MG63 (cell line): ENCODE results near the gene MTHFD1. TPM values are rescaled to one million over a fixed set of nuclear protein-coding genes. Genes with fewer than 3 reads are reported as not detected.

Source experiments
- DNase-seq: peaks from one replicate; pipeline ENCODE4 v3.0.0-alpha.2; 2020
- H3K27me3 ChIP-seq: fragments of 250-450 bp; sonication (Bioruptor Pico); 2 replicates; pipeline ENCODE4 v1.5.1; 2020; ENCODE audit warnings: mild to moderate bottlenecking, moderate library complexity
- H3K36me3 ChIP-seq: fragments of 250-450 bp; sonication (Bioruptor Pico); 2 replicates; pipeline ENCODE4 v1.5.1; 2020; ENCODE audit warnings: mild to moderate bottlenecking, moderate library complexity
- H3K4me3 ChIP-seq: fragments of 250-450 bp; sonication (Bioruptor Pico); 2 replicates; pipeline ENCODE4 v1.5.1; 2020; ENCODE audit warnings: mild to moderate bottlenecking, moderate library complexity
- H3K9me3 ChIP-seq: fragments of 250-450 bp; sonication (Bioruptor Pico); 2 replicates; pipeline ENCODE4 v1.5.1; 2020; ENCODE audit warnings: mild to moderate bottlenecking, moderate library complexity
- total RNA-seq: library from RNA; depleted of rRNA; stranded (reverse); fragments of >200 nt; shearing (Covaris generic); gene quantifications from 2 replicates; pipeline ENCODE4 v1.2.3, GENCODE V29; 2014; ENCODE audit warnings: low replicate concordance

MTHFD1 gene
- total RNA-seq, 1 experiment from 2014 or later = 23.1 TPM

DNA sequence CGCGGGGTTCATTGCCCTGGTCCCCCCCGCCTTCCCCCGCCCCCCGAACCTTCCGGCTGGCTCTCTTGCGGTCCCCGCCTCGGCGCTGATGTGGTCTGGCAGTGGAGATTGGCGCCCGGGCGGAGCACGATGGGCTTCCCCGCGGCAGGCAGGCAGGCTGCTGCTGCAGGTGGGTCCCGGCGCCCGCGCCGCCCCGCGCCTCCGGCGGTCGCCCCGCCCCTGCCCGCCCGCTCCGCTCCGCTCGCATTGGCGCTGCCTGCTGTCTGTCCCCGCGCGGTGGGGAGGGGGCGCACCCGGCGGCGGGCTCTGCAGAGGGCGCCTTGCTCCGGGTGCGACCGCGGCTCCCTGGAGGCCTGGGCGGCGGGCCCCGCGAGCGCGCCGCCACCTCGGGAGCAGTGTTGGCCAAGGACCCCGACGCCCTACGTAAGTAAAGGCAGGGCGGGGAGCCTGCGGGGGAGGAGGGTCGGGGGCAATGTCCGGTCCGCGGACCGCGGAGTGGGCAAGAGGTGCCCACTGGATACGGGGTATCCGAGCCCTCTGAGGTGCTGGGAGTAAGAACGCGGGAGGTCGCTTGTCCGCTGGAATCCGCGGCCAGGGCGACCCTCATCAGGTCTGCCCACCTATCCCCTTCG, 77.2 kb downstream of the MTHFD1 start, which contains the start of gene AKAP5:
TSS of gene AKAP5 (plus strand) at position 309 of the 632 bp plus-strand sequence. CDS start 2,896 bp downstream, outside the sequence.
- peak within 1 kb of the TSS; percentile 42 for H3K4me3 ChIP-seq
- no peaks in the 10 kb centered on the region for H3K27me3 ChIP-seq
- no peaks in the 10 kb centered on the region for H3K9me3 ChIP-seq
- DNase-seq = peak; percentile 48
- H3K36me3 ChIP-seq = no peaks in the 10 kb centered on the region

DNA sequence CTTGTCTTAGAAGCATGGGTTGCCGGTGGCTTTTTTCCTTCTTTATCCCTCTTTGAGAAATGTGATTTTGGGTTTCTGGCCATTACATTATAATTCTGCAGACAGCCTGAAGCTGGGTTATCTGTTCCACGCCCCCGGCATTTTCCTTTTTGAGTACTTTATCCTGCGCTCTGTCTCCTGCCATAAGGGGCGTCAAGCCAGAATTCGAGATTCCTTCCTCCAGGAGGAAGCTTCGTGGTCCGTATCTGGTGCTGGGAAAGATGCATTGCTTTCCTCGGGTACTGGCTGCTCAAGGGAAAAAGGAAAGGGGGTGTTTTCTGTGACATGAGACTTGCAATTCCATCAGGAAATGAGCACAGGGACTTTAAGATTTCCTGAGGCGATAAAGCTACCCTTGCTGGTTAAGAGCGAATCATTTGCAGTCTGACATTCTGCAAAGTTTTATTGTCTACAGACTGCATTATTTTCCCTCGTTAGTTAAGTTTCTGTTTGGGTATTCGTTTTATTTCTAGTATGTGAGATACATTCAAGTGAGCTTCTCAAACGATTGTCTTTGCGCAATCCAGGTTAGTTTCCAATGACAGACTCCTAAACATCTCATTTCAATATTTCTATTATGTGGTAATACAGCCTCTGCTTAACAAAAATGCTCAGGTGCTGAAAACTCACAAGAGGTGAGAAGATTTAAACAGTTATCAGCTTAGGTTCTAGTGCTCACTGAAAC, 77.8 kb downstream of the MTHFD1 start:
- no peaks in the 10 kb centered on the region for H3K27me3 ChIP-seq
- no peaks in the 10 kb centered on the region for H3K9me3 ChIP-seq
- H3K36me3 ChIP-seq = no peaks in the 10 kb centered on the region
- peak; percentile 10 for DNase-seq
- peak overlapping the region; percentile 42 for H3K4me3 ChIP-seq

DNA sequence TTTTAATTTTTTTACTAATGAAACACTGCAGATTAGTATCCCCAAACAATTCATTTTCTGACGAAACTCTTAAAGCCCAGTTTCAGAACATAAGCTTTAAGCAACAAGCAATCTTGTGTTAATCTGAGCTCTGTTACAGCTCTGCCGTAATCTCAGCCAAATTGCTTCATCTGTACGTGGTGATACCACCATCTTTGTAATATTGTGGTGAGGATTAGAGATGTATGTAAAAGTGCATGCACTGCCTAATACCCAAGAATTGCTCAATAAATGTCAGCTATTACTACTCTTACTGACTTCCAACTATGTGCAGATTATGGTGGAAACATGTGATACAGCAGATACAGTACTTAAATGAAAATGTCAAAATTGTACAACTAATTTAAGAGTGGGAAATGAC, 78.9 kb downstream of the MTHFD1 start:
- Histone ChIP-seq H3K36me3 (no peaks in the 10 kb centered on the region), H3K9me3 (no peaks in the 10 kb centered on the region), H3K27me3 (no peaks in the 10 kb centered on the region), H3K4me3 (no peak overlapping the region)
- no peak for DNase-seq

DNA sequence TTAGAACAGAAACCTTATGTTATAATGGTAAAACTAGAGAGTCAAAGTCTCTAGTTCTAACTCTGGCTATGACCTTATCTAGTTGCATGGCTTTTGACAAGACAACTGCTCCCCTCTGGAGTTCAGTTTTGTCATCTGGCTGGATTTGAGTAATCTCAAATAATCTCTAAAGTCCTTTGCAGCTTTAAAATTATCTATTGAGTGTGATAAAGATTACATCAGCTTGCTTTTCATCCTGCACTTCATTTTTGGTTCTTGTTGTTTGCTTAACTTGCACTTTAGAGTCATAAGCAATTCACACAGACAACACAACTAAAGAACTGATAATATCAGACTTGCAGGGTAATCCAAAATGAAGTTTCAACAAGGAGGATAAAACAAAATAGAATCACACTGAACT, 79.4 kb downstream of the MTHFD1 start:
- Histone ChIP-seq H3K27me3 (no peaks in the 10 kb centered on the region), H3K36me3 (no peaks in the 10 kb centered on the region), H3K9me3 (no peaks in the 10 kb centered on the region), H3K4me3 (no peak overlapping the region)
- DNase-seq = no peak

DNA sequence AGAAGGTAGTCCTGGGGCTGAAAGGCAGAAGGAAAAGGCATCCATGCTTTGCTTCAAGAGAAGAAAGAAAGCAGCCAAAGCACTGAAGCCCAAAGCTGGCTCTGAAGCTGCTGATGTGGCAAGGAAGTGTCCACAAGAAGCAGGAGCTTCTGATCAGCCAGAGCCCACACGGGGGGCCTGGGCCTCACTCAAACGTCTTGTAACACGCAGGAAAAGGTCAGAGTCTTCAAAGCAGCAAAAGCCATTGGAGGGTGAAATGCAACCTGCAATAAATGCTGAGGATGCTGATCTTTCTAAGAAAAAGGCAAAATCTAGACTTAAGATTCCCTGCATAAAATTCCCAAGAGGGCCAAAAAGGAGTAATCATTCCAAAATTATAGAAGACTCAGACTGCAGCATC, 80.3 kb downstream of the MTHFD1 start:
- no peak for DNase-seq
- no peaks in the 10 kb centered on the region for H3K9me3 ChIP-seq
- no peaks in the 10 kb centered on the region for H3K36me3 ChIP-seq

DNA sequence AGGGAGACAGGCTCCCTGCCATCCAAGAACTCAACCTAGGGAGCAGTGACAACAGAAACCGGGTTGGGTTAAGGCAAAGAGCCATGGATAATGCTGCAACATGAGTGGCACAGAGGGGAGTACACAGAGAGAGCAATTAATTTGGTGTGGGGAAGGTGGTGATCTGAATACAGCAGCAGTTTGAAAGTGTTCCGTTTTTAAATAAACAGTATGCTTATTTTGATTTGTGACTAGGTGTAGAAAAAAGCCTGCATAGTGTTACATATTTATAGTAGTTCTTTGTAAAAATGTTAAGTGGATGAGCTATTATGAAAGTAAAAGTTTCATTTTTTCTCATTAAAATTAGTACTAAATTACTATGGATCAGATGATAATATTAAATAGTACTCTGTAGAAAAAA, 85.9 kb downstream of the MTHFD1 start:
- no peaks in the 10 kb centered on the region for H3K36me3 ChIP-seq
- no peaks in the 10 kb centered on the region for H3K9me3 ChIP-seq
- H3K27me3 ChIP-seq = no peaks in the 10 kb centered on the region
- H3K4me3 ChIP-seq = no peak overlapping the region
- DNase-seq = no peak

More for the DNA sequence above, 80.3 kb downstream of the MTHFD1 start:
- no peak overlapping the region for H3K4me3 ChIP-seq
- H3K27me3 ChIP-seq = no peaks in the 10 kb centered on the region

DNA sequence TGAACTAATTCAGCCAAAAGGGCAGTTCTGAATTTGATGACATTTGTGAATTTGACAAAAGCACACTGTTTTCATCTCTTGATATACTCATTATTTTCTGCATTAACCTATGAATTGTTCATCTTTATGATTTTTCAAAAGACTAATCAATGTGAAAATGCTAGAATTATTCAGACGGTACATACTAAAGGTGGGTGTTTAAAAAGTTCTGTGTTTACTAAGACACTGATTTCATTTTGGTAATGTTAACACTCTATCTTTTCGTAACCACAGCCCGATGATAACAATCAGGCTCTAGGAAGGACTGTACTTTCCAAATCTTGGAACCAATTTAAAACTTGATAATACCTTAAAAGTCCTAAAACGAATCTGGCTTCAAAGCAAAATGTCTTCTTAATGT, 86.5 kb downstream of the MTHFD1 start:
- DNase-seq = no peak
- Histone ChIP-seq H3K27me3 (no peaks in the 10 kb centered on the region), H3K4me3 (no peak overlapping the region), H3K9me3 (no peaks in the 10 kb centered on the region), H3K36me3 (no peaks in the 10 kb centered on the region)

DNA sequence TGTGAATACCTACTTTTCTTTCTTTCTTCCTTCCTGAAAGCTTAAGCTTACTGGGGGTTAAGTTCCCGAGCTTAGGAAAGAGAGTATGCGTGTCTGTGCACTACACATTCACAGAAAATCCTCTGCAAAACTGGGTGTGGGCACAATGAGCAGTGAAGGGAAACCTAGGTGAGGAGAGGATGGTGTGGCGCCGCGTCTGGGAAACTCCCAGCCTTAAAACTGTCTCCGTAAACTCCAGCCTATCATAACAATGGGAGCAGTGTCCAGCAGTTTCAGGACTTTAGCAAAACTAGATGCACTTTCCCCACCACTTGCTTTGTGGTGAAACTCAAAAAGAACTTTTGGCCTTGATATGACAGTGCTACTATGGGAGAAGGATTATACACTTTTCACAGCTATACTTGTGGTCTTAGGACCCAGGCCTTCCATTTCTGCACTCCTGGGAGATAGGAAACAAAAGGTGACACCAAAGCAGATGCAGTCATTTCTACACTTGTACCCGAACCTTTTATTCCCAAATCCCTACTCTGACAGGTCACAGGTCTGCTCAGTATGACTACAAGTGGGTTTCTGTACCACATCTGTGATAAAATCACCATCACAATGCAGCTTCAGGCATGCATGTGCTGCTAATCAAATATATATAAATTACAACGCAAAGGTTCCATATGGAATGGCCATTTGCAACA, 87.6 kb downstream of the MTHFD1 start:
- H3K9me3 ChIP-seq = no peaks in the 10 kb centered on the region
- H3K4me3 ChIP-seq = no peak overlapping the region
- no peaks in the 10 kb centered on the region for H3K36me3 ChIP-seq
- DNase-seq = no peak
- H3K27me3 ChIP-seq = no peaks in the 10 kb centered on the region

DNA sequence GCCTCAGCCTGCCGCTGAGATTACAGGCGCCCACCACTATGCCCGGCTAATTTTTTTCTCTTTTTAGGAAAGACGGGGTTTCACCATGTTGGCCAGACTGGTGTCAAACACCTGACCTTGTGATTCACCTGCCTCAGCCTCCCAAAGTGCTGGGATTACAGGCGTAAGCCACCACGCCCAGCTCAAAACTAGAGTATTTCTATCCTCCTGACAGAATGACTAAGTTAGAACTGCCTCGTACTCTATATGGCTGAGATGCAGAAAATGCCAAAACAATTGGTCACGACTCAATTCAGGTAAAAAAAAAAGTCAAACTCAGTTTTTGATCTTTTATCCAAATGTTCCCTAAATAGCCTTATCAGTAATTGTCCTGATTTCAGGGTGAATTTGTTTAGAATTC, 88.3 kb downstream of the MTHFD1 start:
- no peak for DNase-seq
- no peak overlapping the region for H3K4me3 ChIP-seq
- H3K36me3 ChIP-seq = no peaks in the 10 kb centered on the region
- H3K27me3 ChIP-seq = no peaks in the 10 kb centered on the region
- no peaks in the 10 kb centered on the region for H3K9me3 ChIP-seq

DNA sequence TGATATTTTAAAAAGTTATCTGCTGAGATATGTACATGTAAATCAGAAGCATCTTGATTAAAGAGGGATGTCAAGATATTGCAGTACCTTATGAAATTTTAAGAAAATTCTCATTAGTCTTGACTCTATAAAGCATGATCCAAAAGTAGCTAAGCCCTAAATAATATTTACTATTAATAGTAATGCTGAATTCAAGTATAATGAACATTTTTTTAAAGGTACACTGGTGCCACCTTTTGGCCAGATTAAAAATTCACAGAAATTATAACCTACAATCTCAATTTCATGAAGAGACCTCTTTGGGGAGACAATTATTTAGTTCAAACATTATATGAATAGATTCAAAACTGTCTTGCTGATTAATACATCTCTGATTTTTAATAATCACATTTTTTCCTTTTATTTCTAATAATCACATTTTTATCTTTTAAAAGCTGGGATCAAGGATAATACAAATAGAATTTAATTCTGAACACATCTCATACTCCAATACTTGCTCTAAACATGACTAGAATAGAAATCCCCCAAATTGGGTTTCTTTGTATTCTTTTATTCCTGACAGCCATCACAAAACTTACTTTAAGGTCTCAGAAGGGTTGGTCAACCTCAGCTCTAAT, 90.6 kb downstream of the MTHFD1 start:
- Histone ChIP-seq H3K4me3 (no peak overlapping the region), H3K36me3 (no peaks in the 10 kb centered on the region), H3K27me3 (no peaks in the 10 kb centered on the region), H3K9me3 (no peaks in the 10 kb centered on the region)
- no peak for DNase-seq

DNA sequence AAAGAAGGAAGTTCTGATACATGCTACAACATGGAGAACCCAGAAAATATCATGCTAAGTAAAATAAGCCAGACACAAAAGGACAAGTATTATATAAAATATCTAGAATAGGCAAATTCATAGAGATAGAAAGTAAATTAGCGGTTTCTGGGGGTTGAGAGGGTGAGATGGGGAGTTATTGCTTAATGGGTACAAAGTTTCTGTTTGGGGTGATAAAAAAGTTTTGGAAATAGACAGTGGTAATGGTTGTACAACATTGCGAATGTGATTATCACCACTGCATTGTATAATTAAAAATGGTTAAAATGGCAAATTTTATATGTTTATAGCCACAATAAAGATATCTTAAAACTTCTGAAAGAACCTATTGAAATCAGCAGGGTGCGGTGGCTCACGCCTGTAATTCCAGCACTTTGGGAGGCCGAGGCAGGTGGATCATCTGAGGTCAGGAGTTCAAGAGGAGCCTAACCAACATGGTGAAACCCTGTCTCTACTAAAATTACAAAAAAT, 100.5 kb downstream of the MTHFD1 start:
- Histone ChIP-seq H3K9me3 (no peaks in the 10 kb centered on the region), H3K36me3 (peaks cover 9% of the 10 kb centered on the region), H3K4me3 (no peak overlapping the region), H3K27me3 (no peaks in the 10 kb centered on the region)
- no peak for DNase-seq

DNA sequence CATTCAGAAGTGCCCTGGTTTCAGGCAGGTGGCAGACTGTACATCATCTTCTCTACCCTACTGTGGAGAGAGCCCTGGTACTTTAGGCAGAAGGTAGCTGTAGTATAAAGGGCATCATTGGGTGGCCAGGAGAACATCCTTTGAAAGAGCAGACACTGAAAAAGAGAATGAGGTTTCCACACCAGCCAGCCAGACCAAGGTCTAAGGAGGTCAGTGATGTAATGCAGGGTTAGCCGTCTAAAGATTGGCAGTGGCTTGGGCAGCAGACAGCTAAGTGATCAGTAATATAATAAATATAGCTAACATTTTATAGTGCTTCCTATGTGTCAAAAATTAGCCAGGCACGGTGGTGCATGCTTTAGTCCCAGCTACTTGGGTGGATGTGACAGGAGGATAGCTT, 103.5 kb downstream of the MTHFD1 start:
- DNase-seq = no peak
- H3K36me3 ChIP-seq = peaks cover 6% of the 10 kb centered on the region
- no peak overlapping the region for H3K4me3 ChIP-seq
- no peaks in the 10 kb centered on the region for H3K9me3 ChIP-seq
- H3K27me3 ChIP-seq = no peaks in the 10 kb centered on the region

DNA sequence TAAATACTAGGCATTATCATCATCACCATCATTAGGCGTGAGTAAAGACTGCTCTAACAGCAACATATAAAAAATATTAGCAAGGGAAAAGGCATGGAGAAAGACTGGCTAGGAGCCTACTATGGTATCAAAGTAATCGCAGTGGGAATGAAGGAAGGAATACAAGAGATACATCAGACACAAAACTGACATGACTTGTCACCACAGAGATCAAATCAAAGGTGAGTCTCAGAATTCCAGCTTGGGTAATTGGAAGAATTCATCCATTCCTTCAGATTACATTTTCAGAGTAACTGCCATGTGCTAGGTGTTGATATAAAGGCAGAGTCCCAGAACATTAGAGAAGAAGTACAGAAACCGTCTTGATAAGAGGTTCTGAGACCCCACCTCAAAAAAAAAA, 105.3 kb downstream of the MTHFD1 start:
- H3K9me3 ChIP-seq = no peaks in the 10 kb centered on the region
- no peaks in the 10 kb centered on the region; the same call in 1 of the 2 replicates for H3K36me3 ChIP-seq
- no peak for DNase-seq
- H3K4me3 ChIP-seq = no peak overlapping the region
- H3K27me3 ChIP-seq = no peaks in the 10 kb centered on the region

DNA sequence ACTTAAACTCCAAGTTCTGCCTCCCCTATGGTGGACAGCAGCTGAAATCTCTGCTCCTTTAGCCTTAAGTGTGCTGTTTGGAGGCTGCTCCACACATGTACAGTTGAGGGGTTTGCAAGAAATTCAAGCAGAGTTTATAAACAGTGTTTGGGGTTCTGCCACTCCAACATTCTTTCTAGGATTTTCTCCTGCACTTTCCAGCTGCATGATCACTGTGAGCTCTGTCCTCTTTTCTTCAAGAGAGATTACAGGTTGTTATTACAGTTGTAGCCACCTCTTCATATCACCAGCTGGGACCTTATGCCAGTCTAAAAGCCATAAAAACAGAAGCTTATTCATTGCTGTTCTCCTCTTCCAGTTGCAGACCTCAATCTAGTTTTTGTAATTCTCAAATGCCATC, 107.1 kb downstream of the MTHFD1 start:
- H3K4me3 ChIP-seq = no peak overlapping the region
- H3K9me3 ChIP-seq = no peaks in the 10 kb centered on the region
- no peaks in the 10 kb centered on the region for H3K27me3 ChIP-seq
- DNase-seq = no peak
- H3K36me3 ChIP-seq = no peaks in the 10 kb centered on the region; the same call in 1 of the 2 replicates

DNA sequence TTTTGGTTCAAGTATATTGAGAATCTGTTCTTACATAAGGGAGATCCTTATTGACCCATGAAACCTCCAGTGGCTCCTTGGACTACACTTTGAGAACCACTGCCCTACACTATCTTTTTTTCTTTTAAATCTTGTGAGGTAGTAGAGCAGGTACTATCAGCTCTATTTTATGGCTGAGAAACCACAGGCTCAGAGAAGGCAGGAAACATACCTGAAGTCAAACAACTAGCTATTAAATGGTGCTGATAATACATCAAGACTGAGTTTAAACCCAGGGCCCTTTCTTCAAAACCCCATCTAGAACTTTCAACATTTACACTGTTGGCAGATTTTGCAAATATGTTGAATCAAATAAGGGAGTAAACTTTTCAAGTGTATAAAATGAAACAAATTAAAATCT, 108.6 kb downstream of the MTHFD1 start:
- no peak overlapping the region for H3K4me3 ChIP-seq
- H3K36me3 ChIP-seq = no peaks in the 10 kb centered on the region; the same call in 1 of the 2 replicates
- no peak for DNase-seq
- H3K9me3 ChIP-seq = no peaks in the 10 kb centered on the region
- H3K27me3 ChIP-seq = no peaks in the 10 kb centered on the region

DNA sequence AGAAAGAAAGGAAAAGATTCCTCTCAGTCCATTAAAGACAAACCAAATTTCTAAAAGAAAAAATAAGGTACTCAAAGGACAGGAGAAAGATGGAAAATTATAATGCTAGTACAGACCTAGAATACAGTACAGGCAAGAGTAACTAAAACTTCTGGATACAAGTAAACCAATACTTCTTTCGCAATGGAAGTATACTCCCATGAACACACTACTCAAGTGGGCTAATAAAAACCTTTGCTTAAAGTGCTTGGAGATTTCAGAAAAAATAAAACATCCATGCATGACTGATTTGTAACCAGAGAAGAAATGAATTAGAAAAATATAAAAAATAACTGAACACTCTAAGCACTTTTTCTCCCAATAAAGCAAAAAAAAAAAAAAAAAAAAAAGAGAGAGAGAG, 111.9 kb downstream of the MTHFD1 start:
- no peaks in the 10 kb centered on the region; the same call in 1 of the 2 replicates for H3K36me3 ChIP-seq
- H3K27me3 ChIP-seq = no peaks in the 10 kb centered on the region
- no peak overlapping the region for H3K4me3 ChIP-seq
- no peak for DNase-seq
- H3K9me3 ChIP-seq = no peaks in the 10 kb centered on the region
